ENCODE measurements around the gene YEATS2.
A peak's percentile ranks its signal among the peaks of the same experiment; 100 is the strongest.

YEATS2 gene

DNA sequence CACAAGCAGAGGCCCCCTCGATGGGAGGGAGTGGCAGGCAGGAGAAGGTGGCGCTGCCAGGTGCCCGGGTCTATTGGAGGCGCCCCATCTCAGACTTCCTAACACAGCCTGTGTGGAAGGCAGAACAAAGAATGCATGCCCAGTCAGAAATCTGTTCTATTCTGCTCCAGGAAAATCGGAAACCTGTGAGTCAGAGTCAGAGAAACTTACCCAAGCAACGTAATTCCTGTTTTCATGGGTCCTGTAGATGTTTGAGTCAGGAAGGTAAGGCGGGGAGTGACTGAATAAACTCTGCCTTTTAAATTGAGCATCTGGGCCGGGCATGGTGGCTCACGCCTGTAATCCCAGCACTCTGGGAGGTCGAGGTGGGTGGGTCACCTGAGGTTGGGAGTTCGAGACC, 114.0 kb downstream of the YEATS2 start:
- in situ Hi-C loops (cut with HindIII; ENCODE audit: low pct_unique_long_range_greater_than_20kb, low sequenced_read_pairs) = no loop called here
- no peak for TF ChIP-seq JUND (IDR thresholded peaks at IDR 0.05; ENCODE audit: low read depth)
- DNase-seq (ENCODE audit: low read depth in 1 of 2, low spot score in 1 of 2) = no peak

DNA sequence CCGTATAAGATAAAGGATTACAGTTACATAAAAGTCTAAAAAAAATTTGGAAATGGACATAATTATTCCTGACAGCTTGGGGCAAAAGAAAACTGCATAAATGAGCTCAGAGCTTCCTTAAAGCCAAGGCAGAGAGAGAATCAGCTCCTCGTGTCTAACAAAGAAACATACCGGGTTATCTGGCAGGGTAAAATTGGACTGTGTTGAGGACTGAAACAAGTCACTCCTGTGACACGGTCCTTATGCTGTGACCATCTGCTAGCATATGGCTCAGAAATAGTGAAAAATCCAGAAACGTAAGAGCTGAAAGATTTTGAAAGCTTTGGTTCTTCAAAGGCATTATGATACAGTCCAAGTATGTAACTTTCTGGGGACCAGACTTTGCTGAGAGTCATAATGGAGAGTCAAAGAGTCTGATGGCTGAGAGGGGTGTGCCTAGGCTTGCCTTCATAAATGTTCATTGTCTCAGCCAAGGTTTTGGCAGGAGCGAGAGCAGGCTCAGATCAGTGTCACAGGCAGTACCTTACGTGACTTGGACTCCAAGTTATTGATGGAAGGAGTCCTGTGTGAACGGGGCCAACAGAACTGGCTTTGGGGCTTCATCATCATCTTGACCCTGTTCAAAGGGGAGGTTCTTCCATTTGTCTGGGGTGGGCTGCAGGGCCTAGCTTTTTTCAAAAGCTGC, 115.3 kb downstream of the YEATS2 start:
- peak; percentile 26; the same call in 1 of the 2 replicates for TF ChIP-seq JUND (IDR thresholded peaks at IDR 0.05; ENCODE audit: low read depth)
- DNase-seq (ENCODE audit: low read depth in 1 of 2, low spot score in 1 of 2) = no peak
- in situ Hi-C loops (cut with HindIII; ENCODE audit: low pct_unique_long_range_greater_than_20kb, low sequenced_read_pairs) = no loop called here

DNA sequence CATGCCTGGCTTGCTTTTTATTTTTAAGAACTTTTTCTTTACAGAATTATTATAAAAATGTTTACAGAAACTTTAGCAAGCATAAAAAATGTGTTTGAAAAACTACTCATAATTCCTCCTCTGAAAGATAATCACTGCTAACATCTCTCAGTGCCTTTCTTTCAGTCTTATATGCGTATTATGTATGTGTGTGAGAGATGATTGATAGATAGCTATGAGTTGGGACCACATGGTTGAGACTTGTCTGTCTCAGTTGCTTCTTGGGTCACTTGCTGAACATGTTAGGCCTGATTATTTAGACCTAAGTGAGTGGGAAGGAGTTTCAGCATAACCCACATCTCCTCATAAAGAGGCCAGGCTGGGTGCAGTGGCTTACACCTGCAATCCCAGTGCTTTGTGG, 116.6 kb downstream of the YEATS2 start:
- TF ChIP-seq JUND (IDR thresholded peaks at IDR 0.05; ENCODE audit: low read depth) = no peak
- in situ Hi-C loops (cut with HindIII; ENCODE audit: low pct_unique_long_range_greater_than_20kb, low sequenced_read_pairs) = no loop called here
- DNase-seq (ENCODE audit: low read depth in 1 of 2, low spot score in 1 of 2) = no peak

GRCh38 chr3:183815563-183815940, 118.0 kb downstream of the YEATS2 start:
- no peak for DNase-seq (ENCODE audit: low read depth in 1 of 2, low spot score in 1 of 2)
- TF ChIP-seq JUND (IDR thresholded peaks at IDR 0.05; ENCODE audit: low read depth) = no peak
- in situ Hi-C loops (cut with HindIII; ENCODE audit: low pct_unique_long_range_greater_than_20kb, low sequenced_read_pairs) = no loop called here

- in situ Hi-C loops (cut with HindIII; ENCODE audit: low pct_unique_long_range_greater_than_20kb, low sequenced_read_pairs) = no loop called here
- DNase-seq (ENCODE audit: low read depth in 1 of 2, low spot score in 1 of 2) = no peak
- no peak for TF ChIP-seq JUND (IDR thresholded peaks at IDR 0.05; ENCODE audit: low read depth)
Measured at GRCh38 chr3:183815951-183816475, 118.4 kb downstream of the YEATS2 start.

DNA sequence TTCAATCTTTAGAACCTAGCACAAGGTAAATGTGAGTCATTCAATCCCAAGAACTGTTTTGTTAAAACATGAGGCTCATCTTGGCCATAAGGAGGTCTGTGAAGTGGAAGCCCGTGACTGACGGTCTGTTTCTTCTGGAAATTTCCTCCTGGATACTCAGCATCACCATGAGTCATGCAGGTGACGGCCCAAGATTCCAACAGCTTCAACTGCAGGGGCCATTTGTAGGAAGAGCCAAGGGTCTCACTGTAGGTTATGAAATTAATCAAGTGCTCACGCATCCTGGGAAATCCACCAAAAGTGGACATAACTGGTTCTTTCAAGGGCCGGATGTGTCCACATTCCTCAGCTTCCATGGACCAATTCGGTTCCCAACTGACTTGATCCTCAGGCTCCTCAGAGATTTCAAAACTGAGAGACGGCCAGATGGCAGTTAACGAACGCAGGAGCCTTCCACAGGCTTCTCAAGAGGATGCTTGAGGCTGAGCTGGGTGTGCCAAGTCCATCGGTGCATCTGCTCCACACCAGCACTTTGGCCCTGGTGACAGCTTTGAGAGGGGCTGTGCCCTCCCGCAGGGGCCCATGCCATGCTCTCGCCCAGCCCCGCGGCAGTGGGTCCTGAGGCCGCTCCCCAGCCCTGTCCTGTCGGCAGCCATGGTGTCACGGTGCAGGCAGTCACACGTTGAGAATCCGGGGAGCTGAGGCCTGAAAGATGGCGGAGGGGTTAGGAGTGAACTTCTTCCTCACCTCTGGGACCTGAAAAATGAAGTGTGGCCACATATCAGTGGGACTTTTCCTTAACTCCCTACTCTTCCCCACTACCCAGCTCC, 119.3 kb downstream of the YEATS2 start:
- no peak for TF ChIP-seq JUND (IDR thresholded peaks at IDR 0.05; ENCODE audit: low read depth)
- no peak for DNase-seq (ENCODE audit: low read depth in 1 of 2, low spot score in 1 of 2)
- in situ Hi-C loops (cut with HindIII; ENCODE audit: low pct_unique_long_range_greater_than_20kb, low sequenced_read_pairs) = no loop called here

DNA sequence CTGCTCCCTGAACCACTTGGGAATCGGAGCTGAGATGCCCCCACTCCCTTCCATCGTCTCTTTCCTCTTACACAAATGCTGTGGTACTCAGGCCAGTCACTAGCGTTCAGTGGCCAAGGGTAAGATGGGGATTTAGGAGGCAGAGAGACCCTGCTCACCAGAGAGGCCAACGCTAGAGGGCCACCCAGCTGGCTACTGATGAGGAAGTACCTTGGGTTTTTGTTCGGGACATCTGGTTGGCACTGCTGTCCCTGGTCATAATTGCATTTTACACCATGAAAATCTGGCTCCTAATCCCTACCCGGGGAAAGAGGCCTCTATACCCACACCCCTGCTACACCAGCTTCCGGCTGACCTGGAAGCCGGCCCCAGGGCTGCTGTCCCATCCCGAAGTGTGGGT, 120.0 kb downstream of the YEATS2 start:
- in situ Hi-C loops (cut with HindIII; ENCODE audit: low pct_unique_long_range_greater_than_20kb, low sequenced_read_pairs) = no loop called here
- no peak for DNase-seq (ENCODE audit: low read depth in 1 of 2, low spot score in 1 of 2)
- TF ChIP-seq JUND (IDR thresholded peaks at IDR 0.05; ENCODE audit: low read depth) = no peak

GRCh38 chr3:183818041-183818620, 120.5 kb downstream of the YEATS2 start:
- DNase-seq (ENCODE audit: low read depth in 1 of 2, low spot score in 1 of 2) = no peak
- TF ChIP-seq JUND (IDR thresholded peaks at IDR 0.05; ENCODE audit: low read depth) = no peak
- in situ Hi-C loops (cut with HindIII; ENCODE audit: low pct_unique_long_range_greater_than_20kb, low sequenced_read_pairs) = no loop called here

GRCh38 chr3:183818706-183819624, 121.4 kb downstream of the YEATS2 start:
- in situ Hi-C loops (cut with HindIII; ENCODE audit: low pct_unique_long_range_greater_than_20kb, low sequenced_read_pairs) = no loop called here
- no peak for DNase-seq (ENCODE audit: low read depth in 1 of 2, low spot score in 1 of 2)
- TF ChIP-seq JUND (IDR thresholded peaks at IDR 0.05; ENCODE audit: low read depth) = no peak

DNA sequence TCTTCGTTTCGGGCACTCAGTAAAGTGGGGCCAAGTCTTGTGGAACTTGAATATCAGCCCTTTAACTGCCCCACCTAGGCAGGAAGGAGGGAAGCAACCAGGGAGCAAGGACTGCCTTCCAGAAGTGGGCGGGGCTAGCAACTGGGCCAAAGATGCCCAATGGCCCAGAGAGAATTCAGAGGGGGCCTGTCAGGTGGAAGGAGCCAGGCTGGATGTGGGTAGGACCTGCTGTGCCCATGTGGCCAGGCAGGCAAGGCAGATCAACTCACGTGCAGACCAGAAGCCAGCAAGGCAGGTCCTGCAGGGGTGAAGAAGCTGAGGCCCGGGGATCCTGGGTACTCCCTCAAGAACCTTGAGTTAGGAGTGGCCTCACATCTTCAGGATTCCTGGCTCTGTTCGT, 122.2 kb downstream of the YEATS2 start:
- no peak for TF ChIP-seq JUND (IDR thresholded peaks at IDR 0.05; ENCODE audit: low read depth)
- peak in 1 of 2 experiments; percentile 83 for DNase-seq (ENCODE audit: low read depth in 1 of 2, low spot score in 1 of 2)
- in situ Hi-C loops (cut with HindIII; ENCODE audit: low pct_unique_long_range_greater_than_20kb, low sequenced_read_pairs) = no loop called here

DNA sequence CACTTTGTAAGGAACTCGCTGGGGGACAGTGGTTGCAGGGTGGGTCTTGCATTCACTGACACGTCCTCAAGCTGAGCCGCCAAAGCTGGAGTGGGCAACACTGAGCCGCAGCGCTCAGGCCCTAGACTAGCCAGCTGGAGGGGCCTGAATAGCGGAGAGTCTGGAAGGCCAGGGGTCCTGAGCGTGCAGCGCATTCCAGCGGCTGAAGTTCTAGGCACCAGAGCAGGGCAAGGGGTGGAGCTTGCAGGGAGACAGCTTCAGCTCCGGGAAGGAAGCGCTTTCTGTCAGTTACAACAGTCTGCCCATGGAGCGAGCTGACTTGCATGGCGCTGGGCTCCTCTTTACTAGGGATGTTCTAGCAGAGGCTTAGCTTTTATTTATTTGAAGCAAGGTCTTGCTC, 125.0 kb downstream of the YEATS2 start:
- in situ Hi-C loops (cut with HindIII; ENCODE audit: low pct_unique_long_range_greater_than_20kb, low sequenced_read_pairs) = no loop called here
- DNase-seq (ENCODE audit: low read depth in 1 of 2, low spot score in 1 of 2) = no peak
- no peak for TF ChIP-seq JUND (IDR thresholded peaks at IDR 0.05; ENCODE audit: low read depth)

GRCh38 chr3:183823963-183824362, 126.4 kb downstream of the YEATS2 start:
- peak; percentile 70 to 86 for DNase-seq (ENCODE audit: low read depth in 1 of 2, low spot score in 1 of 2)
- in situ Hi-C loops (cut with HindIII; ENCODE audit: low pct_unique_long_range_greater_than_20kb, low sequenced_read_pairs) = no loop called here
- TF ChIP-seq JUND (IDR thresholded peaks at IDR 0.05; ENCODE audit: low read depth) = no peak

All from T47D (cell line).